Chondrocyte (in vitro differentiated cells): ENCODE data around the gene CHRNA1. TPM values are rescaled to one million over a fixed set of nuclear protein-coding genes. Genes with fewer than 3 reads are reported as not detected.
A peak's percentile ranks its signal among the peaks of the same experiment; 100 is the strongest.

Experiments
- DNase-seq: peaks from one replicate; pipeline ENCODE4 v3.0.0; 2021; ENCODE audit warnings: mixed read lengths, low spot score
- H3K27ac Mint-ChIP-seq: one replicate; pipeline ENCODE4 v1.8.0; 2021; ENCODE audit warnings: mild to moderate bottlenecking, moderate library complexity, mixed read lengths; ENCODE audit not compliant: unreplicated experiment
- H3K27me3 Mint-ChIP-seq: 2 replicates; pipeline ENCODE4 v1.8.0; 2021; ENCODE audit warnings: low read depth, mixed read lengths
- H3K36me3 Mint-ChIP-seq: 2 replicates; pipeline ENCODE4 v1.8.0; 2021; ENCODE audit warnings: low read depth, mixed read lengths
- H3K4me1 Mint-ChIP-seq: 2 replicates; pipeline ENCODE4 v1.8.0; 2021; ENCODE audit warnings: low read depth, mild to moderate bottlenecking, mixed read lengths
- H3K4me3 Mint-ChIP-seq: one replicate; pipeline ENCODE4 v1.8.0; 2021; ENCODE audit warnings: mild to moderate bottlenecking, moderate library complexity, mixed read lengths; ENCODE audit not compliant: unreplicated experiment
- H3K9me3 Mint-ChIP-seq: 2 replicates; pipeline ENCODE4 v1.8.0; 2021; ENCODE audit warnings: low read depth, mixed read lengths
- CTCF ChIP-seq: fragments of 200-600 bp; sonication (generic); IDR thresholded peaks from 2 replicates; pipeline ENCODE4 v1.5.0; 2021; ENCODE audit warnings: antibody characterized with exemption, mild to moderate bottlenecking, moderate library complexity
- total RNA-seq: library from RNA; stranded (reverse); gene quantifications from 3 replicates; pipeline ENCODE4 v1.2.1, GENCODE V29; 2021

The CHRNA1 gene
- total RNA-seq, 1 donor from 2014 or later, result 0.30 TPM

- no peak for TF ChIP-seq CTCF
- no peaks in the 10 kb centered on the region for H3K27me3 Mint-ChIP-seq
- no peak for DNase-seq
- H3K4me1 Mint-ChIP-seq, result peaks cover 67% of the 10 kb centered on the region
- no peak overlapping the region for H3K27ac Mint-ChIP-seq
- no peak overlapping the region for H3K4me3 Mint-ChIP-seq
- H3K9me3 Mint-ChIP-seq, result no peaks in the 10 kb centered on the region
- H3K36me3 Mint-ChIP-seq, result no peaks in the 10 kb centered on the region
Measured at GRCh38 chr2:174768557-174768956, 4.3 kb upstream of the CHRNA1 start.

- H3K4me3 Mint-ChIP-seq, result no peak overlapping the region
- H3K27me3 Mint-ChIP-seq, result no peaks in the 10 kb centered on the region
- TF ChIP-seq CTCF, result no peak
- no peaks in the 10 kb centered on the region for H3K36me3 Mint-ChIP-seq
- H3K9me3 Mint-ChIP-seq, result no peaks in the 10 kb centered on the region
- no peak for DNase-seq
- H3K4me1 Mint-ChIP-seq, result peaks cover 67% of the 10 kb centered on the region
- H3K27ac Mint-ChIP-seq, result no peak overlapping the region
Measured at GRCh38 chr2:174766271-174766670, 2.0 kb upstream of the CHRNA1 start.

- H3K27ac Mint-ChIP-seq, result peak overlapping the region; percentile 68
- no peaks in the 10 kb centered on the region for H3K9me3 Mint-ChIP-seq
- peaks cover 69% of the 10 kb centered on the region for H3K4me1 Mint-ChIP-seq
- H3K36me3 Mint-ChIP-seq, result no peaks in the 10 kb centered on the region
- TF ChIP-seq CTCF, result no peak
- no peak overlapping the region for H3K4me3 Mint-ChIP-seq
- no peaks in the 10 kb centered on the region for H3K27me3 Mint-ChIP-seq
- no peak for DNase-seq
Measured at GRCh38 chr2:174765576-174765975, 1.3 kb upstream of the CHRNA1 start.

GRCh38 chr2:174763780-174764179 lies 492 bp downstream of the CHRNA1 start:
- H3K4me1 Mint-ChIP-seq, result peaks cover 69% of the 10 kb centered on the region
- peak overlapping the region; percentile 16 for H3K4me3 Mint-ChIP-seq
- no peaks in the 10 kb centered on the region for H3K27me3 Mint-ChIP-seq
- H3K36me3 Mint-ChIP-seq, result no peaks in the 10 kb centered on the region
- no peak for DNase-seq
- H3K27ac Mint-ChIP-seq, result peak overlapping the region; percentile 92
- peak; percentile 12 for TF ChIP-seq CTCF
- H3K9me3 Mint-ChIP-seq, result no peaks in the 10 kb centered on the region

- no peaks in the 10 kb centered on the region for H3K9me3 Mint-ChIP-seq
- no peaks in the 10 kb centered on the region for H3K36me3 Mint-ChIP-seq
- H3K27ac Mint-ChIP-seq, result peak overlapping the region; percentile 92
- TF ChIP-seq CTCF, result no peak
- peak overlapping the region; percentile 40 for H3K4me3 Mint-ChIP-seq
- no peaks in the 10 kb centered on the region for H3K27me3 Mint-ChIP-seq
- DNase-seq, result no peak
- H3K4me1 Mint-ChIP-seq, result peaks cover 64% of the 10 kb centered on the region
Measured at GRCh38 chr2:174762464-174762863, 1.8 kb downstream of the CHRNA1 start.
